Stimulated activated naive CD8-positive, alpha-beta T cell treated with anti-CD3 and anti-CD28 coated beads, Interleukin-15, Interleukin-2, amounts not matched to agents 100 U/mL and 50 U/mL, for 24 hours (primary cell): ENCODE results near the gene CRB3.
"Not testable (repeated sequence)": the region's sequence is repeated elsewhere in the genome, so short reads cannot be mapped to it uniquely, and the experiment has no call there.

ENCODE experiments used
- ATAC-seq: fragments of 150-1000 bp; cut with Tn5 transposase; one replicate; pipeline ENCODE4 v1.10.0; 2021
- DNase-seq: peaks from one replicate; pipeline ENCODE4 v3.0.0; 2021

The CRB3 gene

DNA sequence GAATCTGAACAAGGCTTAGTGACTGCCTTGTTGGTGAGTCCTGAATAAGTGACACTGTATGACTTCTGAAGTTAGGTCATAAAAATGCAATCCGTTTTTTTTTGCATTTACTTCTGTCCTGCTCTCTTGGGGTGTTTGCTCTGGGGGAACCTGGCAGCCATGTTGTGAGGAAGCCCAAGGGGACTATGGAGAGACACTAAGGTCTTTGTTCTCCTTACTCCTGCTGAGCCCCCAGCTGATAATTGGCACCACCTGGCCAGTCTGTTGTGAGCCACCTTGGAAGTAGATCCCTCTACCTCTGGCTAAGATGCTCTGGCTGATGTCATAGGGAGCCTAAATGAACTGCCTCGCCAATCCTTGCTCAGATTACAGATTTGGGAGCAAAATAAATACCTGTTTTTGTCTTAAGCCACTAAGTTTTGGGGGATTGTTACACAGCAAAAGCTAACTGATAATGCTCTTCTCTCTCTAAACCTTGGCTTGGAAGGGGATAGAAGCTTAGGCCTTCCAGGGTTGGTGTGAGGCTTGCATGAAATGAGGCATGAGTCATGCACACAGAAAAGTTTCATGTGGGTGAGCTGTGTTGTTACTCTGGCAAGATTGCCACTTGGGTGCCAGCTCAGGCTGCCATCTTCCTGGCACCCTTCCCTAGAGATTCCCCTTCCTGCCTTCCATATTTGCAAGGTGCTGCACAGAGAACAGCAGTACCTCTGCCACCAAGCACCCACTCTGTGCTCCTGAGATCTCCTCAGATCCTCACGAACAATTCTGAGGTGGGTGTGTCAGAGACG lies 27.9 kb downstream of the CRB3 start:
- DNase-seq (no peak), ATAC-seq (no peak)

DNA sequence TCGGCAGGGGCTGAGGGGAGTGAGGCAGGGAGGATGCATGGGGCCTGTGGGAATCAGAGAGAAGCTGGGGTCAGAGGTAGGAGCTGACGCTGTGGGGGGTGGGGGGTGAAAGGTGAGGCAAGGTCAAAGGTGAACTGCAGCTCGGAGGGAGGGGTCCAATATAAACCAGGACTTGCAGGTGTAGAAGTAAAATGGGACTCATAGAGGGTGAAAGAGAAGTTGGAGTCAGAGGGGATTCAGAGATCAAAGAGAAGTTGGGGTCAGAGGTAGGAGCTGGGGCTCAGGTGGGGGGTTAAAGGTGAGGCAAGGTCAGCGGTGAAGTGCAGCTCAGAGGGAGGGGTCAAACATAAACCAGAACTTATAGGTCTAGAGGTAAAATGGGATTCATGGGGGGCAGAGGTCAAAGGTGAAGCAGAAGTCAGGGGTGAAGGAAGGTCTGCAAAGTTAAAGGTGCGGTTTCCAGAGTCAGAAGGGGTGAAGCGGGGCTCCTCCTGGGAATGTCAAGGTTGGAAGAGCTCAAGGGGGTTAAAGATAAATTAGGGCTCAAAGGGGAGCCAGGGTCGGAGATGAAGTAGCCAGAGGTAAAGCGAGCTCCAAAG lies 30.5 kb downstream of the CRB3 start:
- DNase-seq (no peak), ATAC-seq (no peak)

DNA sequence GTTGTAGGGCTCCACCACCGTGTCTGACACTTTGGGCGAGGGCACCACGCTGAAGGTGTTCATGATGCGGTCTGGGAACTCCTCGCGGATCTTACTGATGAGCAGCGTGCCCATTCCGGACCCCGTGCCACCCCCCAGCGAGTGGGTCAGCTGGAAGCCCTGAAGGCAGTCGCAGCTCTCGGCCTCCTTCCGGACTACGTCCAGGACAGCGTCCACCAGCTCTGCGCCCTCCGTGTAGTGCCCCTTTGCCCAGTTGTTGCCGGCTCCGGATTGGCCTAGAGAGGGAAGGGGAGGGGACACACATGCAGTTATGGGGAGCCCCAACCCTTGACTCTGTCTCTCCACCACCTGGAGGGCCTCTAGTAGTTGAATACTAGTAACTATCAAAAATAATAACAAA lies 31.9 kb downstream of the CRB3 start:
- no peak for DNase-seq
- no peak for ATAC-seq

DNA sequence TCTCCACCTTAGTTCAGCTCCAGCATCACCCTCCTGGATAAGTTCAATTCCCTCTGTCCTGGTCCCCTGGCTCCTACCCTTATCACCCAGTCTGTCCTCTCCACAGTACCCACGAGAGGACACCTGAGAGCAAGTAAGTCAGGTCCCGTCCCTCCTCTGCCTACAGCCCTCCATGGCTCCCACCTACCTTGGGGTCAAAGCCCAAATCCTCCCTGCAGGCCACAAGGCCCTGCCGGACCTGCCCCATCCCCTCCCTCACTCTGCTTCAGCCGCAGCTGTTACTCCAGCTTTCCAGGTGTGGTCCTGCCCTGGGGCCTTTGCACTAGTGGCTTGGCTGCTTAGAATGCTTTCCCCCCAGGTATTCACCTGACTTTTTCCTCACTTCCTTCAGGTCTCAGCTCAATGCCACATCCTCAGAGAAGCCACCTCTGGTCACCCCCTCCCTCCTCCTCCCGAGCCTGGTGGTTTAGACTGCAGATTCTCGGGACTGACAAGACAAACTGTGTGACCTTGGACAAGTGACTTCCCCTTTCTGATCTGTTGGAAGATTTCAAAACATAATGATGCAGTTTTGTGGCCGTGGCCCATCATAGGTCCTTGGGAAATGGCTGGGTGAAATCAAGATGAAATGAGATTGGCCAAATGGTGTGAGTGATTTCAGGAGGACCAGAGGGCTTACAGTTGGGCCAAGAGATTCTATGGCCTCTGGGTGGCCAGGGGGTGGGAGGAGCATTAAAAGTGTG lies 34.4 kb downstream of the CRB3 start:
- ATAC-seq (no peak), DNase-seq (no peak)

DNA sequence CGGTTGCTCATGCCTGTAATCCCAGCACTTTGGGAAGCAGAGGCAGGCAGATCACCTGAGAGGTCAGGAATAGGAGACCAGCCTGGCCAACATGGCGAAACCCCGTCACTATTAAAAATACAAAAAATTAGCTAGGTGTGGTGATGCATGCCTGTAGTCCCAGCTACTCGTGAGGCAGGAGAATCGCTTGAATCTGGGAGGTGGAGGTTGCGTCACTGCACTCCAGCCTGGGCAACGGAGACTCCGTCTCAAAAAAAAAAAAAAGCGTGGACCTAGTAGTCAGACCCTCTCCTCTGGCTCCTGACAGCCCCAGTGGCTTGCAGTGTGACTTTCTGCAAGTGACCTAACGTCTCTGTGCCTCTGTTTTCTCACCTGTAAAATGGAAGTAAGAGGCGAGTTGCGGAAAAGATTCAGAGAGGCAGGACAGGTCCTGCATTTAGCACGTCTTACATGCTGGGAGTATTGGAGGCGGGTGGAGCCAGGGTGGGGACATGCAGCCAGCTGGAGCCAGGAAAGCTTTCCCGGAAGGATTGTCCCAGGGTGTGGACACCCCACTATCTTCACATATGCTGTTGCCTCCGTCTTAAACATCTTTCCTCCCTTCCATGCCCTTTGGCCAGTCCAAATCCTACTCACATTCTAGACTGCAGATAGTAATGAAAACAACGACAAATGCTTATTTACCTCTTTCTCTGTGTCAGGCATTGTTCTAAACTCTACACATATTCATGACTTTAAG lies 35.1 kb downstream of the CRB3 start:
- no peak for ATAC-seq

DNA sequence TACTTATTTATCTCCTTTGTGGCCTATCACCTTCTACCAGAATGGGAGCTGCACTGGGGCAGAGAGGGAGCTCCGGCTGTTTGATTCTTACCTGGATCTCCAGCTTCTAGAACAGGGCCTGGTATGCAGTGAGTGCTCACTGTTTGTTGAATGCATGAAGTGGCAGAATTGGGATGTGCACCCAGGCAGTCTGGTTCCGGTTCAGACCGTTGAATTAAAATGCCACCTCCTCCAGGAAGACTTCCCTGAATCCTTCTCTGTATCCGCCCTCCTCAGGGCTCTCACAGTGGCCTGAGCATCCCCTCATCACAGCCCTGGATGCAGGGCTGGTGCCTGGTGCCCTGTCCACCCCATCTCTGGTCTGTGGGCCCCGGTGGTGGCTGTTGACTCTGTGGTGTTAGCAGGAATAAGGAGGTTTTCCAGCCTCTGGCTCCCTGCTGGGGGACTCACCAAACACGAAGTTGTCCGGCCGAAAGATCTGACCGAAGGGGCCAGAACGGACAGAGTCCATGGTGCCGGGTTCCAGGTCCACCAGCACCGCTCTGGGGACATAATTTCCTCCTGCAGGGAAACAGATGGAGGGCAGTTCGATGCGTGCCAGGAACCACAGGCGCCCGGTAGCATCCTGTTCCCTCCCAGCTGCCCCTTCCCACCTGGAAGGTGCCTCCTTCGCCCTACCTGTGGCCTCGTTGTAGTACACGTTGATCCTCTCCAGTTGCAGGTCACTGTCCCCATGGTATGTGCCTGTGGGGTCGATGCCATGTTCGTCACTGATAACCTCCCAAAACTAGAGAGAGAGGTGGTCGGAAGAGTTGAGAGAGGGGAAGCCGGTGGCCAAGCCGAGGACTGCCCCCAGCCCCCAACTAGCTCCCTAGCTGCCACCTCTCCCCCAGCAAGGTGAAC lies 37.0 kb downstream of the CRB3 start:
- no peak for ATAC-seq

More for the DNA sequence above, 35.1 kb downstream of the CRB3 start:
- no peak for DNase-seq

DNA sequence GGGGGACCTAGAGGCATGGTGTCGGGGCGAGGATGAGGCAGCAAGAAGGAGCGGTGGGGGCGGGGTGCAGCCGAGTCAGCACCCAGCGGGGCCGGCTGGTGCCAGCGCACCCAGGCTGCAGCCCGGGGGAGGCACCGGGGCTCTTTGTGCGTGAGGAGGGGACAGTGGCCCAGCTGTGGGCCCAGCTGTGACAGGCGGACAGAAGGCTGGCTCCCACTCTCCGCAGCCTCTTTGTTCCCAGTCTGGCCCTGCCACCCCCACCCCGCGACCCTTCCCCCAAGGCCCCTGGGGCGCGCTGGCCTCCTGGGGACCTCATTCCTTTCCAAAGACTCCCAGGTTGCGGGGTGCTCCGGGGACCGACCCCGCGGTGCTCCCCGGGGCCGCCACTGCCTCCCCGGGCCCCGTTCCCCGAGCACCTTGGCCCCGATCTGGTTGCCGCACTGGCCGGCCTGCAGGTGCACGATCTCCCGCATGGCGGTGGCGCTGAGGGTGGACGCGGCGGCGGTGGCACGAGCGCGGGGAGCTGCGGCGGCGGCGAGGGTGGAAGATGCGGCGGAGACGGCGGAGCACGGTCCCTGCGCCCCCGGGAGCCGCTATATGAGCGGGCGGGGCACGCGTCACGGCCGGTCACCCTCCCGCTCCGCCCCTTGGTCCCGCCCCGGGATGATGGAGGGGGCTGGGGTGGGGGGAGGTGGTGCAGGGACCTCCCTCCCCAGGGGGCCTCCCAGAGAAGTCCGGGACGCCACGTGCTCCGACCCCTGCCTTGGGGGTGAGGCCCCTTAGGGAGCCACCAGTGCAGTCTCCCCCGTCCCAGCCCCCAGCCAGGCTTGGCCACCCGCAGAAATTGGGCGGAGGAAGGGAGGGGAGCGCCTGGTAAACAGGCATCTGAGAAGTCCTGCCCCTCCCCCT lies 37.9 kb downstream of the CRB3 start, which contains the start of gene TUBB4A:
Gene TUBB4A, minus strand, starts transcription at position 570 of the 909 bp plus-strand sequence. Its CDS starts 97 bp downstream, at position 473.
- peak; percentile 65 for DNase-seq
- peak; percentile 68 for ATAC-seq

More for the DNA sequence above, 37.0 kb downstream of the CRB3 start:
- no peak for DNase-seq

DNA sequence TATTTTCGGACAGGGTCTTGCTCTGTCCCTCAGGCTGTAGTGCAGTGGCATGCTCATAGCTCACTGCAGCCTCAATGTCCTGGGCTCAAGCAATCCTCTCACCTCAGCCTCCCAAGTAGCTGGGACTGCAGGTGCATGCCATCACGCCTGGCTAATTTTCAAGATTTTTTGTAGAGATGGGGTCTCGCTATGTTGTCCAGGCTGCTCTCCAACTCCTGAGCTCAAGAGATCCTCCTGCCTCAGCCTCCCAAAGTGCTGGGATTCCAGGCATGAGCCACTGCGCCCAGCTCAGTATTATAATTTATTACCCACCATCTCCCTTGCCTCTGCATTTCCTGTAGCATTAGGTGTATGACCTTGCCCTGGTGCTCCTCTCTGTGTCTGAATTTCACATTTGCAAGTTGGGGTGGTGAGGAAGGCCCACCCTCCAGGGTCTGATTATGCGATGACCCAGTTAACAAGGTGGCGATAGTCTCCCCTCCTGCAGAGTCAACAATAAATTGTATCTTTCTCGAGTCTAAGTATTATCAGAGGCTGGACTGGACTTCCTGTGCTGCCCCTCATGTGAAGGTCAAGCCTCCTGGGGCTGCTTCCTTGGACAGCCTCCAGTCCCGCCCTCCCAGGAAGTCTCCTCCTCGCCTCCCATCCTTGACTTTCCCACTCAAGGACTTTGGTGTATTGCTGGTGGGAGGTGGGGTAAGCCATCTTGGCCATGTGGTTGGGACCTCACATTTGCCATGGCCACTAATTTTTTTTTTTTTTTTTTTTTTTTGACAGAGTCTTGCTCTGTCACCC lies 39.5 kb downstream of the CRB3 start:
- no peak for DNase-seq
- no peak for ATAC-seq

DNA sequence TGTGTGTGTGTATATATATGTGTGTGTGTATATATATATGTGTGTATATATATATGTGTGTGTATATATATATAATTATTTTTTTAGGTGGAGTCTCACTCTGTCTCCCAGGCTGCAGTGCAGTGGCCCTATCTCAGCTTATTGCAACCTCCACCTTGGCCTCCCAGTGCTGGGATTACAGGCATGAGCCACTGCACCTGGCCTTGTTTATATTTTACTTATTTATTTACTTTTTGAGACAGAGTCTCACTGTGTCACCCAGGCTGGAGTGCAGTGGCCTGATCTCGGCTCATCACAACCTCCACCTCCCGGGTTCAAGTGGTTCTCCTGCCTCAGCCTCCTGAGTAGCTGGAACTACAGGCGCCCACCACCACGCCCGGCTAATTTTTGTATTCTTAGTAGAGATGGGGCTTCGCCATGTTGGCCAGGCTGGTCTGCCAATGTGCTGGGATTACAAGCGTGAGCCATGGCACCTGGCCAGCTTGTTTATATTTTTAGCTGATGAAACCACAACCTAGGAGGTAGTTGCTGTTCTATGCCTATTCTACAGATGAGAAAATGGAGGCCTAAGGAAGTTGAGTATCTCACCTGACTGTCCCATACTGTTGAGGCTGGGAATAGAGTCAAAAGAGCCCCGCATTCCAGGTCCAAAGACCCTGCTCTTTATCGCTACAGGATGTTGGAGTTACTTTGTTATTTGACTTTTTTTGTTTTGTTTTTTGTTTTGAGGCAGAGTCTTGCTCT lies 44.1 kb downstream of the CRB3 start:
- not testable (repeated sequence) for DNase-seq, ATAC-seq

DNA sequence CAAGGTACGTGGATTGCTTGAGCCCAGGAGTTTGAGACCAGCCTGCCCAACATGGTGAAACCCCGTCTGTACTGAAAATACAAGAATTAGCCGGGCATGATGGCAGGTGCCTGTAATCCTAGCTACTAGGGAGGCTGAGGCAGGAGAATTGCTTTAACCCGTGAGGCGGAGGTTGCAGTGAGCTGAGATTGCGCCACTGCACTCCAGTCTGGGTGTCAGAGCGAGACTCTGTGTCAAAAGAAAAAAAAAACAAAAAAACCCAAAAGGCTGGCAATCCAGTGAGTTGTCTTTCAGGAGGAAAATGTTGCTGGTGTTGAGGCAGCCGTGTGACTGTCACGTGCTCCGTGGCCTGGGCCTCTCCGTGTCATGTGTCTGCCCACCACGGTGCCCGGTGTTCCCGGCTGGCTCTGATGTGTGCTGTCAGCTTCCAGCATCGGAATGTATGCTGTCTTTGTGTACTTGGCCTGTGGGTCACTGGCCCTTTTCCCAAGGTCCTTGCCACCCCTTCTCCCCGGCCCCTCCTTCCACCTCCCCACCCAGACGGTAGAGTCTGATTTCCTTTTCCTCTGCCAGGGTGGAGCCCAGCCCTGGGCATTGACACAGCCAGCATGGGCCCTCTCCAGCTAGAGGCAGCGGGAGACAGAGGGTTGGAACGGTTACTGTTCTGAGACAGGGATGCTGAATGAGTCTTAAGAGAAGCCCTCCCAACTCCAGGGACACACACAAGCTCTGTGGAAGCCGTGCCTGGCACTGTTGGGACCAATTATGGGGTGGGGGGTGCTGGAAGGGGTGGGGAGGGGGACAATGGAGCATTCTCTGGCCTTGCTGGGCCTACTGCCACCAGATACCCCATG lies 45.3 kb downstream of the CRB3 start:
- DNase-seq (no peak), ATAC-seq (no peak)

DNA sequence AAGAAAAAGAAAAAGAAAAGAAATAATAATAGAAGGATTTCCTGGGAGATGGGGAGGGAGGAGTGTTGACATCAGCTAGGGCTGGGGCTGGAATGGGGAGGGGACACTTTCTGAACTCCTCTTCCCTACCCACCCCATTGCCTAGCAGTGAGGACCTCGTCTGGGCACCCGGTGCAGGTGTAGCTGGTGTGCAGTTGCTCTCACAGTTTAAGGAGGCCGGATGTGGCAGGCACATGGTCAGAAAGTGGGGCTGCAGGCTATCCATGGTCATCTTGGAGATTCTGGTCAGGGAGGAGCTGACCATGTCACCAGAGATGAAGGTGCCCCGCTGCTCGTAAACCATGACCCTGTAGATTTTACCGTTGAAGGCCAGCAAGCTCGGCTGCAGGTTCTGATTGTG lies 46.5 kb downstream of the CRB3 start:
- ATAC-seq, result no peak
- DNase-seq, result no peak

DNA sequence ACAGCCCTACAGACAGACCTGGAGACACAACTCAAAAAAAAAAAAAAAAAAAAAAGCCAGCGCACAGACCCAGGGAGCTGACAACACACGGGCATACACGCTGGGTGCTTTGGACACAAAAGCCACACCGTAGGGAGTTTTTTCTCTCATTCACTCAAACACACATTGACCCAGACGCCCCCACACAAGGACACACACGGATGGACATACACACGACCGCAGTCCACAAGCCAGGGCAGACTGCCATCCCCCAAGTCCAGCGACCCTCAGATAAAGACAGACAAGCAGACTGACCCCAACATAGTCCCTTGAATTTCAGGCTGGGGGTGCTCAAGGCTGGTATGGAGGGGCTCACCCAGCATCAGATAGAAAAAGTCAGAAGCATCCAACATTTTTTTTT lies 50.0 kb downstream of the CRB3 start:
- DNase-seq, result no peak
- ATAC-seq, result no peak

DNA sequence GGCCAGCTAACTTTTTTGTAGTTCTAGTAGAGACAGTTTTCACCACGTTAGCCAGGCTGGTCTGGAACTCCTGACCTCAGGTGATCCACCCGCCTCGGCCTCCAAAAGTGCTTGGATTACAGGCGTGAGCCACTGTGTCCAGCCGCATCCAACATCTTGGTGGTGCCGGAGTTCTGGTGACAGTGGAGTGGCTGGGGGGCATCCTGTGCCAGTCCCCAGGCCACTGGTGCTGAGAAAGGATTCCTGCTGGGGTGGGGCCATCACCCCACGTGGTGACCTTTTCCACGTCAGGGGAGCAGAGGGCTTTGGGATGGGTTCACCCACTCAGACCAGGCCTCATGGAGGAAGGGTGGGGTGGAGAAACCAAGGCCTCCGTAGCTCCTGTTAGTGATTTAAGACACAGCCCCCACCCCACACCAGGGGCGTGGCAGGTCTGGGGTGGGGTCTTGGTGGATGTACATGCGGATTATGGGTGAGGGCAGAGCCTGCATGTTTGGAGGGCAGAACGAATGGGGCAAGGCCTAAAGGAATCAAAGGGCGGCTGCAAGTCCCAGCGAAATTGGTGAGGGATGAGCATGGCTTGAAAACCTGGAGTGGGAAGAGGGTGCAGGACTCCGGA lies 51.0 kb downstream of the CRB3 start:
- ATAC-seq, result no peak
- DNase-seq, result no peak

DNA sequence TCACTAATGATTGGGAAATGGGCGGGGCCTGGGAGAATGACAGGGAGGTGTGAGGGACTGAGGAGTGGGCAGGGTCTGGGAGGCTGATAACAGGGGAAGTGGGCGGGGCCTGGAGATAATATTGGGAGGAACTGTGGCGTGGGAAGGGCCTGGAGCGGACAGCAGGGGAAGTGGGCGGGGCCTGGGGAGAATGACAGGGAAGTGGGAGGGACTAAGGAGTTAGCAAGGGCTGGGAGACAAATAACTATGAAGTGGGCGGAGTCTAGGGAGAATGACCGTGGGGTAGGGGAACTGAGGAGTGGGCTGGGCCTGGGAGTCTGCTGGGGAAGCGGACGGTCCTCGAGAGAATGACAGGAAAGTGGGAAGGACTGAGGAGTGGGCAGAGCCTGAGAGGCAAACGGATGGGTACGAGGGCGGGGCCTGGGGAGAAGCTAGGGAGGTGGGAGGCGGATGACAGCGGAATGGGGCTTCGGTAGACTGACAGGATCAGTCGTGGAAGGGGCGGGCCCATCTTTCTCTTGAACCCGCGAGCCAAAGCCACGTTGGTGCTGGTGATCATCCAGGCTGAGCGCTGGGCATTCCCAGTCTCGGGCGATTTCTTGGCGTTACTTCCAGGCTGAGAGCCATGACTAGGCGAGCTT lies 52.1 kb downstream of the CRB3 start:
- ATAC-seq (peak; percentile 63), DNase-seq (peak; percentile 84)
